Effector memory CD4-positive, alpha-beta T cell (primary cell): Measurements from ENCODE around the gene ADAMTSL1.
"Not testable (repeated sequence)": the region's sequence is repeated elsewhere in the genome, so short reads cannot be mapped to it uniquely, and the experiment has no call there.

ENCODE experiments used
- DNase-seq, 3 donors: peaks; one replicate each; pipeline ENCODE4 v3.0.0-alpha.2; 2020
- H3K27ac ChIP-seq: 2 replicates; pipeline ENCODE4 v1.7.0; 2013; ENCODE audit warnings: mild to moderate bottlenecking, low read length, moderate library complexity; ENCODE audit not compliant: insufficient read depth, poor library complexity, severe bottlenecking
- H3K27me3 ChIP-seq: replicated peaks from 2 replicates; pipeline ENCODE4 v1.7.0; 2013; ENCODE audit warnings: mild to moderate bottlenecking, low read length; ENCODE audit not compliant: insufficient read depth, control insufficient read depth, poor library complexity, severe bottlenecking
- H3K36me3 ChIP-seq: 2 replicates; pipeline ENCODE4 v1.7.0; 2013; ENCODE audit warnings: mild to moderate bottlenecking, low read length, moderate library complexity; ENCODE audit not compliant: control insufficient read depth, insufficient read depth
- H3K4me1 ChIP-seq: 2 replicates; pipeline ENCODE4 v1.7.0; 2013; ENCODE audit warnings: low read length, mild to moderate bottlenecking; ENCODE audit not compliant: control insufficient read depth, insufficient read depth, poor library complexity, severe bottlenecking
- H3K4me3 ChIP-seq: 2 replicates; pipeline ENCODE4 v1.7.0; 2013; ENCODE audit warnings: low read length, low read depth, mild to moderate bottlenecking; ENCODE audit not compliant: insufficient read depth, poor library complexity, severe bottlenecking
- H3K9me3 ChIP-seq: 2 replicates; pipeline ENCODE4 v1.7.0; 2013; ENCODE audit warnings: mild to moderate bottlenecking, low read length, moderate library complexity; ENCODE audit not compliant: control insufficient read depth

The ADAMTSL1 gene

DNA sequence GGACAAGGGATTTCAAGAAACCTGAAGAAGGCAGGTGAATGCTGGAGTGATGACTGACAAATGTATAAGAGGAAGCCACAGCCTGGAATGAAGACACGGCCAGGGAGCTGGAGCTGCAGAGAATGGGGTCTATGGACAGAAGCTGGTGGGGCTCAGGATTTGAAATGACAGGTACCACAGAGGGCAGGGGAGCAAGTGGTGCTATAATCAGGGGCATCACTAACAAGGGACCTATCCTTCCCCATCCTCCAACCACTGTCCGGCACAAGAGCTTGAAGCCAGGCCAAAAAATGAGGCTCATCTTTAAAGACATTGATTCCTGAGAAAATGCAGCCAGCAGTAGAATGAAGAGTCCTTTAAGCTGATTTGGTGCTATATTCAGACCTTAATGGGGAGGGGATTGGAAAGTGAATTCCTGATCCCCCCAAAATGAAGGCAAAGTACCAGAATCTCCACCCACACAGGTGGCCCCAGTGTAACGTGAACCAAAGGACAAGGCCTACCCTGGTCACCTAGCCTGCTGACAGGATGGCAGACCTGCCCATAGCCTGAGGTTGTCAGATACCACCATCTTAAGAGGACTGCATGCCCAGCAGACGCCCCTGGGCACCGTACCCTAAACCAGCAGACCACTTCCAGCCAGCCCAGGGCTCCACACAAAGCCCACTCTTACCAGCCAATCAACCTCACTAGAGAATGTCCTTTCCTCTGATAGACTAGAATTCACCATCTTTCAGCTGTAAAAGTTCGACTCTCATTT is 449.9 kb downstream of the ADAMTSL1 start:
- Histone ChIP-seq H3K4me3 (no peak overlapping the region), H3K27ac (no peak overlapping the region), H3K4me1 (no peaks in the 10 kb centered on the region), H3K9me3 (no peaks in the 10 kb centered on the region), H3K27me3 (no peaks in the 10 kb centered on the region), H3K36me3 (no peaks in the 10 kb centered on the region)
- DNase-seq: no peak

DNA sequence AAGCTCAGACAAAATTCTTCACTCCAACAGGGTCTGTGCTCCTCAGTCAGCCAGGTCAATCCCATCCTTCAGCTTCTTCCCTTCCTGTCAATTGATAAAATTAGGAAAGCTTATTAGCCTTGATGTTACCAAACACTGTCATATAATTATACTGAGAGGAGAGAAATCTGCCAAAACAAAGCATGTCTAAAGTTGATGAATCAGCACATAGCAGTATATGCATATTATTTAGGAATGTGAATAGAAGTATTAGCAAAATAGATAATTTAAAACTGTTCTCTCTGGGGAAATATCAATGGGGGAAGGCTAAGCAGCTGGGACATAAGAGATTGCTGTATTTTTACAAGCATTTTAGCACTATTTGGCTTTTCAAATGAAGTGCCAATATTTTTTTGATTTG is 451.9 kb downstream of the ADAMTSL1 start:
- H3K4me1 ChIP-seq: no peaks in the 10 kb centered on the region
- H3K4me3 ChIP-seq: no peak overlapping the region
- H3K36me3 ChIP-seq: no peaks in the 10 kb centered on the region
- no peak for DNase-seq
- no peaks in the 10 kb centered on the region for H3K9me3 ChIP-seq
- no peaks in the 10 kb centered on the region for H3K27me3 ChIP-seq
- H3K27ac ChIP-seq: no peak overlapping the region

DNA sequence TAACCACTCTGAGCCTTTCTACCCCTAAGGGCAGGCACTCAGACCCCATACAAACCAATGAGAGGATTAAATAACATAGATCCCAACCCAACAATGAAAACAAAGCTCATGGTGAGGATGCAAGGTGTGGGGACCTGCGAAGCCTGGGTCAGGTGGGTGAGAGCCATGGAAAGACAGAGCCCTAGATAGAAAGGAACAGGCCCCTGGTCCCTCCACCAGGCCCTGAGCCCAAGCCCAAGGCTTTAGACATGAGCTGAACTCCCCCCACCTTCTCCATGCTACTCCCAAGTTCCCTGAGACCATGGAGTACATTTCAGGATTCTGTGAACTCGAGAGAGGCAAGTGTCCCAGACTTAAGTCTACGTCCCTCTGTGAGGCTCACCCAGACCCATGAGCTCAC is 452.6 kb downstream of the ADAMTSL1 start:
- Histone ChIP-seq H3K9me3 (no peaks in the 10 kb centered on the region), H3K27me3 (no peaks in the 10 kb centered on the region), H3K4me1 (no peaks in the 10 kb centered on the region), H3K36me3 (no peaks in the 10 kb centered on the region), H3K27ac (no peak overlapping the region), H3K4me3 (no peak overlapping the region)
- no peak for DNase-seq

DNA sequence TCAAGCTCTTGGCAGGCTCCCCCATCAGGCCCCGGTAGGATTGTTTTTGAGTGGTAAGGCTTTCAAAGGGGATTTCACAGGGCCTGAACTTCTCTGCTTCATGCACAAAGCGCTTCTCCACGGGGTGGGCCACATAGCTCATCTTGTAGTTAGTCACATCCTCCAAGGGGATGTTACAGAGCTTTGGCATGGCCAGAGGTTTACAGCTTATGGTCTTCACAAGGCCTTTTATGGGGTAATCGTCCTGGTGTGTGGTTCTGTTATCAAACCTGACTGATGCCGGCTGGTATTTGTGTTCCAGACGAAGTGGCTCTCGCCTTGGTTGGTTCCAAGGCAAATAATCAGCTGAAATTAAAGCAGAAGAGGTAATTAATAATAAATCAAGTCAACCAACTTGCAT is 454.8 kb downstream of the ADAMTSL1 start:
- H3K27ac ChIP-seq: no peak overlapping the region
- no peak for DNase-seq
- H3K9me3 ChIP-seq: no peaks in the 10 kb centered on the region
- no peak overlapping the region for H3K4me3 ChIP-seq
- no peaks in the 10 kb centered on the region for H3K27me3 ChIP-seq
- no peaks in the 10 kb centered on the region for H3K36me3 ChIP-seq
- H3K4me1 ChIP-seq: no peaks in the 10 kb centered on the region

DNA sequence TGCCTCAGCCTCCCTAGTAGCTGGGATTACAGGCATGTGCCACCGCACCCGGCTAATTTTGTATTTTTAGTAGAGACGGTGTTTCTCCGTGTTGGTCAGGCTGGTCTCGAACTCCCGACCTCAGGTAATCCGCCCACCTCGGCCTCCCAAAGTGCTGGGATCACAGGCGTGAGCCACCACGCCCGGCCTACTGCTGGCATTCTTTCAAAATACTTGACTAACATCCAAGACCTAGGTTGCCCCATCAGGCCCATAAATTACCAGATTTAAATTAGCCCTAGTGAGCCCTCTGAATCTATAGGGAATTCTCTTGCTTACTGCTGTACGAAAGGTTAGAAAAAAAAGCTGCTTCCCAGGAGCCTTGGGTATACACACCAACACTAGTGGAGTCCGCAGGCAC is 456.7 kb downstream of the ADAMTSL1 start:
- not testable (repeated sequence) for H3K27ac ChIP-seq, H3K4me1 ChIP-seq, H3K27me3 ChIP-seq, H3K36me3 ChIP-seq, DNase-seq, H3K4me3 ChIP-seq, H3K9me3 ChIP-seq

DNA sequence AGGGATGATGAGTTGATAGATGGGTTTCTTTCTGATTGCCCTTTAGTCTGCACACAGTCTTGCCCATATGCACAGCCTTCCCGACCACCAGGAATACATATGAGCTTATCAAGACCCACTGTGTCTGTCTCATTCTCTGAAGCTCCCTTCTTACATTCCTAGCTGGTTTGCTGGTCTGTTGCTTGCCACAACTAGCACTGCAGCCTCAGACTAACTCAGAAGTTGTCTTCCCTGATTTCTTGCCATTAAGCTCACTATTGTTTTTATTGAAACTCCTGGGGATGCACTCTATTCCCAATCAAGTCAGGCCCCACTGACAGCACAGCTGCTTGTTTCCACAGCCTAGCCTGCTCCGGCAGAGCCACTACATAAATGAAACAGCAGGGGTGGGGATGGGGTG is 461.6 kb downstream of the ADAMTSL1 start:
- no peaks in the 10 kb centered on the region for H3K27me3 ChIP-seq
- H3K36me3 ChIP-seq: no peaks in the 10 kb centered on the region
- no peak overlapping the region for H3K27ac ChIP-seq
- DNase-seq: no peak
- no peaks in the 10 kb centered on the region for H3K4me1 ChIP-seq
- no peaks in the 10 kb centered on the region for H3K9me3 ChIP-seq
- H3K4me3 ChIP-seq: no peak overlapping the region

DNA sequence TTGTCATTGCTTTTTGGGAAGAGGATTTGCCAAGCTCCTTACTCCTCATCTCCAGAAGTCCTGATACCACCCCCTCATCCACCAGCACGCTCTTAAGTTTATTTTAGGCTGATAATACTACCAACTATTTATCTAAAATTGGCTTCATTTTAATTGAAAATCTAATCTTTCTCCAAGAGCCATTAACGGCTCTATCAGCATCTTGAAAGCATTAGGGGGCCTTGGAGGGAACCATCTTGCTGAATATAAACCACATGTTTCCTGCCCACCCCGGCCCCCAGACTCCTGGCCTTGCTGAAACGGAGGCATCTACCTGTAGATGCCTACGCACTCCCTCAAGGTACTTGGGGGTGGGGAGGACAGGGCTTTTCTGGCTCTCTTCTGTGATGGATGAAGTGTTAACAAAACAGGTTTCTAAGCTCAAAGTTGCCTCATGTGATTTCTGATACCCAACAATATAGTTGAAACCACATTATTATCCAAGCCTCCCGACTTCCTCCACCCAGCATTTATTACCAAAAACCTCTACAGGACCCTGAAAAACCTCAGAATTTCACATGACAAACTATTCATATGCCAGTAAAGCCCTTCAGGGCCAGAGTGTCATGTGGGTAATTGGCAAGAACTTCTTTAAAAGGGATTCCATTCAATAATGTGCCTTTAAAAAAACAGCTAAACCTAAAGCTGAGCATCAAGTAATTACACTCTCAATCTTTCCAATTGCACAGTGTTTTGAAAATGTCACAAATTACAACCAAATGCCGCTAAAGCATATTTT is 462.3 kb downstream of the ADAMTSL1 start:
- H3K4me3 ChIP-seq: no peak overlapping the region
- H3K9me3 ChIP-seq: no peaks in the 10 kb centered on the region
- H3K27ac ChIP-seq: no peak overlapping the region
- no peaks in the 10 kb centered on the region for H3K36me3 ChIP-seq
- no peaks in the 10 kb centered on the region for H3K4me1 ChIP-seq
- DNase-seq: no peak
- H3K27me3 ChIP-seq: no peaks in the 10 kb centered on the region

DNA sequence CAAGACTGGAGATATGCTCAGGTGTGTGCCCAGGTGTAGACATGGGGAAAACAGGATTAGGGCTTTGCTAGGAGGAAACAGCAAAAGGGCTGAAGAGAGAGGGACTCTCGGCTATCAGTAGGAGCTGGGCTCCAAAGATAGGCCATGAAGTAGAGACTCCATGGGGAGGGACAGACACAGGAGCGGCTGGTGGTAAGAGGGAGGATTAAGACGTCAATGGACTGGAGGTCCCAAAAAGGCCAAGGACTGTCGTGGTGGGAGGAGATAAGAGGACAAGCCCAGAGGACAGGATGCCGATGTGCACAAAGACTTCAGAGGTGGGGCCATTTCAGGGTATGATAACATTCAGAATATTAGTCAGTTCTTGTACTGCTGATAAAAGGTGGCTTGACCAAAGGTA is 466.0 kb downstream of the ADAMTSL1 start:
- Histone ChIP-seq H3K9me3 (no peaks in the 10 kb centered on the region), H3K4me1 (no peaks in the 10 kb centered on the region), H3K36me3 (no peaks in the 10 kb centered on the region), H3K4me3 (no peak overlapping the region), H3K27me3 (no peaks in the 10 kb centered on the region), H3K27ac (no peak overlapping the region)
- DNase-seq: no peak

DNA sequence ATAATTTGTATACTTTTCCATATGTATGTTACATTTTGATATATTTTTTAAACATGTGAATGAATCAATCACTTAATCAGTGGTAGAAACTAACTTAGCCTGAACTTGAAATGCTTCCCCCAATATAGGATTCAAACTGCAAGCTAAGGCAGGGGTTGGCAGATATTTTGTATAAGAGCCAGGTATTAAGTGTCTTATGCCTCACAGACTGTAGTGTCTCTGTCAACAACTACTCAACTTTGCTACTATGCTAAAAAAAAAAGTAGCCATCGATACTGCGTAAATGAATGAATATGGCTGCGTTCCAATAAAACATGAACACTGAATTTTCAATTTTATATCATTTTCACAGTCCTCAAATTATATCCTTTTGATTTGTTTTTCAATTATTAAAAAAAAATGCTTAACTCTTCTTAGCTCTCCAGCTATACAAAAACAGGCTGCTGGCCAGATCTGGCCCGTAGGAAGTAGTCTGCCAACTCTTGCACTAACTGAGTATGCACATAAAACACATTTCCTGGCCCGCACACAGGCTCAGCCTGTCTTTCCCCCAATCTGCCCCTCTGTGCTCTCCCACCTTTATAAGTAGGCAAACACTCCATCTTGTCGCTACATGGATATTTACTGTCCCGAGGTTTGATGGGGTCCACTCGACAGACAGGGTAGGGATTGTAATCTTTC is 467.2 kb downstream of the ADAMTSL1 start:
- DNase-seq: no peak
- Histone ChIP-seq H3K9me3 (no peaks in the 10 kb centered on the region), H3K27ac (no peak overlapping the region), H3K4me1 (no peaks in the 10 kb centered on the region), H3K4me3 (no peak overlapping the region), H3K36me3 (no peaks in the 10 kb centered on the region), H3K27me3 (no peaks in the 10 kb centered on the region)

DNA sequence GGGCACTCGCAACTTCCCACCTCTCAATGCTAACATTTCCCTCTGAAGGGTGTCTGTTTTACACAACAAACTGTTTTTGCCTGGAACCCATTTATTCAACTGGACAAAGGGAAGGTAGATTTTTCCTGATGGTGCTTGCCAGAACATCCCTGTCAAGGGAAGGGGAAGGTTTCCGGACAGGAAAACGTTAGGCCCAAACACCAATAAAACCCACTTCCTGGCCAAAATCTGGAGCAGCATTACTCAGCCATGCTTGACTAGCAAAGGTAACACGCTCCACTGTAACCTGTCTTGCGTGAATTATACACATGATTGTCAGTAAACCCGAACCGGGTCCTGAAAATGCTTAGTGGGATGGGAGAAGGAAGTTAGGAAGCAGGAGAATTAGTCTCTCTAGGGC is 468.8 kb downstream of the ADAMTSL1 start:
- no peaks in the 10 kb centered on the region for H3K36me3 ChIP-seq
- H3K4me3 ChIP-seq: no peak overlapping the region
- H3K4me1 ChIP-seq: no peaks in the 10 kb centered on the region
- DNase-seq: no peak
- H3K9me3 ChIP-seq: no peaks in the 10 kb centered on the region
- no peaks in the 10 kb centered on the region for H3K27me3 ChIP-seq
- no peak overlapping the region for H3K27ac ChIP-seq
